SHP77 (cell line): ENCODE data around the gene PTPRN2.

ENCODE experiments used
- DNase-seq, 2 experiments: peaks; one replicate each; lab custom pipeline; 2025; lab: John Stamatoyannopoulos, UW

PTPRN2 gene

GRCh38 chr7:158070222-158070920, 517.3 kb downstream of the PTPRN2 start:
- DNase-seq, result no peak

GRCh38 chr7:158068853-158069252, 518.8 kb downstream of the PTPRN2 start:
- DNase-seq, result no peak

DNA sequence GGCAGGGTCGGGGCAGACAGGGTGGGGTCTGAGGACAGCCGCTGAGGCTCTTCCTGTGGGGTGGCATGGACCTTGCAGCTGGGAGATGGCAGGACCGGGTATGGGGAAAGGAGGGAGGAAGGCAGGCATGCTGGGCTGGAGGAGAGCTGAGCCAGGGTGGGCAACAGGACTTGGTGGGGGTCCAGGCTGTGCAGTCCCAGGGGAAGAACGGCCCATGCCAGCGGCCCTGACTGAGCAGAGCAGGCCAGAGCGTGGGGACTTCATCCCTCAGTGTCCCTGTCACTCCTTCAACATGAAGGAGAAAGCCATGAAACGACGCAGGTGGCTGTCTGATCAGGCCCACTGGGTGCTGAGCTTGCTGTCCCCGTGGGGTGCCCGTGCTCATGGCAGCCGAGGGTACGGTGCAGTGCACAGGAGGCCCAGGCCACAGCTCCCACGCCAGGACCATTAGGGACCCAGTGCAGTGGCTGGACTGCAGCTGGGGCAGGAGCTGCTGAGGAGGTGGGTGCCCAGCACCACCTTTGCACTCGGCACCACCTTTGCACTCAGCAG, 519.6 kb downstream of the PTPRN2 start:
- DNase-seq, result no peak

DNA sequence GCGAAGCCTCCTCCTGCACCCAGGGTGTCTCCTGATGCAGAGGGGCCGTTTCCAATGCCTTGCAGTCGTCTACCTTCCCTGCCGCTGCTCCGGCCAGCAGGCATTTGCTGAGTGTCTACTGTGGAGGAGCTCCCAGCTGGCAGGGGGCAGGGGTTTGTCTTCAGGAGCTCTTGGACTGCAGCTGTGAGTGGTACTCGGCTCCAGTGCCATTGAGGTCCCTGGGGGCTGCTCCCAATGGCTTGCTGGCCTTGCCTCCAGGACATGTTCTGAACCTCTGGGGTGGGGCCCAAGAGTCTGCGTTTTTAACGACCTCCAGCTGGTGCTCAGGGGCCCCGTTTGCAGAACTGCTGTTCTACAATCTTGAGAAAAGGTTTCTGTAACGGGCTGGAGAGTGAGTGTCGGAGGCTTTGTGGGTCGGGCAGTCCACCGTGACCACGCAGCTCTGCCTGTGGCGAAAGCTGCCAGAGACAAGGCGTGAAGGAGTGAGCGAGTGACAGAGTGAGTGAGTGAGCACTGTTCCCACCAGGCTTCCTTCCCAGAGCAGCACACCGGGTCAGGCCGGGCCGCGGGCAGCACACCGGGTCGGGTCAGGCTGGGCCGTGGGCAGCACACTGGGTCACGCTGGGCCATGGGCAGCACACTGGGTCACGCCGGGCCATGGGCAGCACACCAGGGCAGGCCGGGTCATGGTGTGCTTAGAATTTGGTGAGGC, 520.2 kb downstream of the PTPRN2 start:
- no peak for DNase-seq

- DNase-seq, result no peak
These were observed 521.5 kb downstream of the PTPRN2 start for GRCh38 chr7:158066085-158066484.

- DNase-seq, result no peak
These were observed 522.3 kb downstream of the PTPRN2 start for GRCh38 chr7:158065340-158065739.

- DNase-seq, result no peak
These were observed 523.0 kb downstream of the PTPRN2 start for GRCh38 chr7:158064631-158065030.

- no peak for DNase-seq
These were observed 523.6 kb downstream of the PTPRN2 start for GRCh38 chr7:158063850-158064610.

DNA sequence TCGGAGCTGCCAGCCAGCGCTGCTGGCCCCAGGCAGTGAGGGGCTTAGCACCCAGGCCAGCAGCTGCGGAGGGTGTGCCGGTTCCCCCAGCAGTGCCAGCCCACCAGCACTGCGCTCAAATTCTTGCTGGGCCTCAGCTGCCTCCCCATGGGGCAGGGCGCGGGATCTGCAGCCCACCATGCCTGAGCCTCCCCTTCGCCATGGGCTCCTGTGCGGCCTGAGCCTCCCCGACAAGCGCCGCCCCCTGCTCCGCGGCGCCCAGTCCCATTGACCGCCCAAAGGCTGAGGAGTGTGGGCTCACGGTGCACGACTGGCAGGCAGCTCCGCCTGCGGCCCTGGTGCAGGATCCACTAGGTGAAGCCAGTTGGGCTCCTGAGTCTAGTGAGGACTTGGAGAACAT, 525.0 kb downstream of the PTPRN2 start:
- DNase-seq, result no peak

- DNase-seq, result no peak
These were observed 525.6 kb downstream of the PTPRN2 start for GRCh38 chr7:158061884-158062656.

DNA sequence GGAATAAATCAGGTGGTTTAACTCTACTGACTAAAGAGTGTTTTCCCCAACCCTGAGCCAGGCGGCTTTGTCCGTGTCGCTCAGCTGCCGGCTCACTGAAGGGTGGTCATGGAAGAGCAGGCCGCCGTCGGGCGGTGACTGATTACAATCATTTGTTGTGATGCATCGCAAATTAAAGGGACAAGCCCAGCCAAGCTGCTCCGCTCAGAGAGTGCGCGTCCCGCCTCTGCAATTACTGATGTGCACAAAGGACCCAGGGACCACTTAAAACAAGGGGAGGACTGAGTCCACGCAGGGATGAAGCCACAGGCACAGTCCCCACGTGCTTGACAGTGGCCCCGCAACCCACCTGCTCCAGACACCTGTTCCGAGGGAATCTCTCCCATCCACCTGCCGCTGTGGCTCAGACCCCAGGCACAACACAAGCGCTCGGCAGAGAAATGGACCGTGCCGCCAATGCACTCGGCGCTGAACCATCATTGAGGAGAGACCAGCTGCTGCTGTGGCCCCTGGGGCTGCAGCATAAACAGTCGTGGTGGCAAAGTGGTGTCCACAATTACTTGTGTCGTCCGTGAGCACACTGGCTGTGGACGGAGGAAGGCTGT, 526.5 kb downstream of the PTPRN2 start:
- DNase-seq, result no peak

- DNase-seq, result no peak
These were observed 527.4 kb downstream of the PTPRN2 start for GRCh38 chr7:158060216-158060615.

GRCh38 chr7:158057446-158057845, 530.2 kb downstream of the PTPRN2 start:
- no peak for DNase-seq

GRCh38 chr7:158056761-158057160, 530.9 kb downstream of the PTPRN2 start:
- DNase-seq, result no peak

DNA sequence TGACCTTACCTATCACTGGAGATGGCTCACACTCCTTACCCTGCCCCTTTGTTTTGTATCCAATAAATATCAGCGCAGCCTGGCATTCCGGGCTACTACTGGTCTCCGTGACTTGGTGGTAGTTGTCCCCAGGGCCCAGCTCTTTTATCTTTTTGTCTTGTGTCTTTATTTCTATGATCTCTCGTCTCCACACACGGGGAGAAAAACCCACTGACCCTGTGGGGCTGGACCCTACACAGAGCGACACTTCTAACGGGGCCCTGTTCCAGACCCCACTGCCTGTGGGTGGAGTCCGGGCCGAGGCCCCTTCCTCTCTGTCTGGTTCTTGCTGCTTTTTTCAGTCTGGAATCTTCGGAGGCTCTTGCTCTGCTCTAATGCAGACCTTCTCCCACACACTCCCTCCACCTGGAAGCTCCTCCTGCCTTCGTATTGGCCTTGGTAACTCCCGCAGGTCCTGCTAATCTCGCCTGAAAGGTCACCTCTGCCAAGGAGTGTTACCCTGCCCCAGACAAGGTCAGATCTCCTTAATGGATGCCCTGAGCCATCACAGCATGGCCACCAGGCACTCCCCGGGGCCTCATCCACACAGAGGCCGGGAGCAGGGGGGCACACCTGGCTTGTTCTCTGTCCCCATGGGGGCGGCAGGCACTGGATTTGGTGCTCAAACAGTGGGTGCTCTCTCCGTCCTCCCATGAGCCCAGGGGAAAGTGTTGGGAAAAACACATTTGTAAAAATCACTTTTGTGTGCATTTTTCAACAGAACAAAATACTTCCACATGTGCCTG, 531.7 kb downstream of the PTPRN2 start:
- DNase-seq, result no peak

GRCh38 chr7:158054611-158055010, 533.0 kb downstream of the PTPRN2 start:
- no peak for DNase-seq

GRCh38 chr7:158054081-158054480, 533.5 kb downstream of the PTPRN2 start:
- no peak for DNase-seq

DNA sequence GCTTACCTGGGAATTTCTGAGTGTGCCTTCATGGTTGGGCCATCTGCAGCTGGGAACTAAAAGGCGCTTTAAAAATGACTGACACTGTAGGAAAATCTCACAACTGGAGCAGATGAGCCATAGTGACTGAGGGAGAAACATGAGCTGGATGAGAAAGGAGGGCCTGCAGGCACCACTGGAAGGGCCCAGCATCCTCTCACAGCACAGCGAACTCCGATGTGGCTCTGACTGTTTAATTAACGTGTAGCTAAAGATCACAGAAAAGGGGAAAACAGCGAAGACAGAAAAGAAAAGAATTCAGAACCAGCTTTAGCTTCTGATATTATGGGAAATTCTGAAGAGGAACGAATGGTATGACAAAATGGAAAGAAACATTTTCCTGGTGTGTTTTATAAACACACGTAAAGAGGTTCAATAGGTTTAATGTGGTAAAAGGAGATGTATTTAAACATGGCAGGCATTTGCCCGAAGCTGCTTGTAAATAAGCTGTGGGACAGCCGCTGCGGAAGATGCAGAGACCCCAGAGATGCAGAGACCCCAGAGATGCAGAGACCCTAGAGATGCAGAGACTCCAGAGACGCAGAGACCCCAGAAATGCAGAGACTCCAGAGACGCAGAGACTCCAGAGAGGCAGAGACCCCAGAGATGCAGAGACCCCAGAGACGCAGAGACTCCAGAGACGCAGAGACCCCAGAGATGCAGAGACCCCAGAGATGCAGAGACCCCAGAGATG, 534.3 kb downstream of the PTPRN2 start:
- DNase-seq, result no peak

GRCh38 chr7:158052381-158053060, 535.1 kb downstream of the PTPRN2 start:
- no peak for DNase-seq
